ENCODE results near the gene XRCC2.

DNA sequence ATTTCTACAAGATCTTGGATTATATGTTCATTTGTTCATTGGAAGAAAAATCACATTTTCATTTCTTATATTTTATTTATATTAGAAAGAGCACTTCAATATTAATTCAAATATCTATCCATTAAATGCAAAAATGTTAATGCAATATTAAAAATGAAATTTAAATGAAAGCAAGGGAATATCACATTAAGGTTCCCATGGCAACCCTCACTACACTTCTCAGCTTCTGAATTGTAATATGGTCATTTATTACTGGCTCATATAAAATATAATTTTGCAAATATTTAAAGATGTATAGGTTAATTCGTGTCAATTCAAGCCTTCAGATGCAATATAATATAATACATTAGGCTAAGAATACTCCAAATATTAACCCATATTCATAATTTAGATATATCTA, 38.8 kb downstream of the XRCC2 start:
- TF ChIP-seq, protein P1, sequence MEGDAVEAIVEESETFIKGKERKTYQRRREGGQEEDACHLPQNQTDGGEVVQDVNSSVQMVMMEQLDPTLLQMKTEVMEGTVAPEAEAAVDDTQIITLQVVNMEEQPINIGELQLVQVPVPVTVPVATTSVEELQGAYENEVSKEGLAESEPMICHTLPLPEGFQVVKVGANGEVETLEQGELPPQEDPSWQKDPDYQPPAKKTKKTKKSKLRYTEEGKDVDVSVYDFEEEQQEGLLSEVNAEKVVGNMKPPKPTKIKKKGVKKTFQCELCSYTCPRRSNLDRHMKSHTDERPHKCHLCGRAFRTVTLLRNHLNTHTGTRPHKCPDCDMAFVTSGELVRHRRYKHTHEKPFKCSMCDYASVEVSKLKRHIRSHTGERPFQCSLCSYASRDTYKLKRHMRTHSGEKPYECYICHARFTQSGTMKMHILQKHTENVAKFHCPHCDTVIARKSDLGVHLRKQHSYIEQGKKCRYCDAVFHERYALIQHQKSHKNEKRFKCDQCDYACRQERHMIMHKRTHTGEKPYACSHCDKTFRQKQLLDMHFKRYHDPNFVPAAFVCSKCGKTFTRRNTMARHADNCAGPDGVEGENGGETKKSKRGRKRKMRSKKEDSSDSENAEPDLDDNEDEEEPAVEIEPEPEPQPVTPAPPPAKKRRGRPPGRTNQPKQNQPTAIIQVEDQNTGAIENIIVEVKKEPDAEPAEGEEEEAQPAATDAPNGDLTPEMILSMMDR (IDR thresholded peaks at IDR 0.05): no peak
- TF ChIP-seq POLR2A (IDR thresholded peaks at IDR 0.05): no peak
